ENCODE measurements around the gene PTHLH. TPM values are rescaled to one million over a fixed set of nuclear protein-coding genes. Genes with fewer than 3 reads are reported as not detected.

The PTHLH gene
- total RNA-seq, 1 donor from 2014 or later = 82.1 TPM

DNA sequence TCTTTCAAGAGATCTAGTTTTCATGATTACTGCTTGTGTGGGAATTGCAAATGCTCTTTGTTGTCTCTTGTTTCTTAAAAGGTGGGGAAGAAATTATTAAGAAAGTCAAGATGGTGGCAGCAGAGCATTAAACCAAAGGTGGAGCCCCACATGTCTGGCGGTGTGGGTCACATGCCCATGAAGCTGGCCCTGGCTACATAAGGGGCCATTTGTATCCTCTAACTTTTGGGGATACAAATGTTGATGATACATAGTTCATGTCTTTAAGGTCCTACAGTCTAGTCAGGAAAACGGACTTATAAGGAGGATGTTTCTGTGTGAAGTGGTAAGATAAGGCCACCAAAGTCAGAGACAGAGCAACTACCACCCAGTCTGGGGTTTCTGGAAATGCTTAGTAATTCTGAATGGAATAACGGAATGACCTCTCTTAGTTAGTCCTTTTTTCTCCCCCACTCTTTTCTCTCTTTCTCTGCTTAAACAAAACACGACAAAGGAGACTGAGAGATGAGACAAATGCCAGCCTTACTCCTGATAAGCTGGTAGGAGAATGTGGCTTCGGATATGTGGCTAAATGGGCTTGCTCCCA lies 39.9 kb upstream of the PTHLH start:
- DNase-seq (ENCODE audit: low read depth) (no peak), FAIRE-seq (no peak)
- TF ChIP-seq, protein P1, sequence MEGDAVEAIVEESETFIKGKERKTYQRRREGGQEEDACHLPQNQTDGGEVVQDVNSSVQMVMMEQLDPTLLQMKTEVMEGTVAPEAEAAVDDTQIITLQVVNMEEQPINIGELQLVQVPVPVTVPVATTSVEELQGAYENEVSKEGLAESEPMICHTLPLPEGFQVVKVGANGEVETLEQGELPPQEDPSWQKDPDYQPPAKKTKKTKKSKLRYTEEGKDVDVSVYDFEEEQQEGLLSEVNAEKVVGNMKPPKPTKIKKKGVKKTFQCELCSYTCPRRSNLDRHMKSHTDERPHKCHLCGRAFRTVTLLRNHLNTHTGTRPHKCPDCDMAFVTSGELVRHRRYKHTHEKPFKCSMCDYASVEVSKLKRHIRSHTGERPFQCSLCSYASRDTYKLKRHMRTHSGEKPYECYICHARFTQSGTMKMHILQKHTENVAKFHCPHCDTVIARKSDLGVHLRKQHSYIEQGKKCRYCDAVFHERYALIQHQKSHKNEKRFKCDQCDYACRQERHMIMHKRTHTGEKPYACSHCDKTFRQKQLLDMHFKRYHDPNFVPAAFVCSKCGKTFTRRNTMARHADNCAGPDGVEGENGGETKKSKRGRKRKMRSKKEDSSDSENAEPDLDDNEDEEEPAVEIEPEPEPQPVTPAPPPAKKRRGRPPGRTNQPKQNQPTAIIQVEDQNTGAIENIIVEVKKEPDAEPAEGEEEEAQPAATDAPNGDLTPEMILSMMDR (IDR thresholded peaks at IDR 0.05; ENCODE audit: insufficient read depth, low read length, severe bottlenecking) = no peak
- no peaks in the 10 kb centered on the region for H3K36me3 ChIP-seq (ENCODE audit: control insufficient read depth, insufficient read depth, low read length)
- no peak overlapping the region for H3K4me3 ChIP-seq (ENCODE audit: low read depth, low read length)
- no peaks in the 10 kb centered on the region for H3K27me3 ChIP-seq (ENCODE audit: control insufficient read depth, insufficient read depth, low read length)

GRCh38 chr12:28010036-28010435 lies 37.5 kb upstream of the PTHLH start:
- H3K4me3 ChIP-seq (ENCODE audit: low read depth, low read length) = no peak overlapping the region
- TF ChIP-seq, protein P1 (IDR thresholded peaks at IDR 0.05; ENCODE audit: insufficient read depth, low read length, severe bottlenecking) = no peak
- no peaks in the 10 kb centered on the region for H3K27me3 ChIP-seq (ENCODE audit: control insufficient read depth, insufficient read depth, low read length)
- H3K36me3 ChIP-seq (ENCODE audit: control insufficient read depth, insufficient read depth, low read length) = no peaks in the 10 kb centered on the region
- no peak for DNase-seq (ENCODE audit: low read depth)
- no peak for FAIRE-seq

GRCh38 chr12:27999970-28000369 lies 27.4 kb upstream of the PTHLH start:
- no peaks in the 10 kb centered on the region for H3K36me3 ChIP-seq (ENCODE audit: control insufficient read depth, insufficient read depth, low read length)
- FAIRE-seq = no peak

DNA sequence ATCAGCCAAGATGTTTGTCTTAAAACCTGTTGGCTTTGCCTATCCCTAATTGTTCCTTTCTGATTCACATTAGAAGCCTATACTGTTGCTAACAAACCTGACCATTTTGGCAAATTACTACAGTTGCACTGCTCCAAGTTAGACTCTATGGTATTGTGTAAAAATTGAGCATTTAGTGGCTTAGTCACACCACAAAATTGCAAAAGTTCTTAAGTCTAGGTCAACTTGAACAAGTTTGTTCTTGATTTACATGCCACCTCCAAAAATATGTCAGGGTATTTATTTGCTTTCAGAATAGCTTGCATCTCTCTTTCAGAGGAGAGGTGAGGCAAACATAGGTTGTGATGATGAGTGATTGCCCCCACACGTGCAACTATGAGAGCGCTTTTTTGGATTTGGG lies 27.0 kb upstream of the PTHLH start:
- Histone ChIP-seq H3K36me3 (ENCODE audit: control insufficient read depth, insufficient read depth, low read length) (no peaks in the 10 kb centered on the region), H3K4me3 (ENCODE audit: low read depth, low read length) (no peak overlapping the region), H3K27me3 (ENCODE audit: control insufficient read depth, insufficient read depth, low read length) (no peaks in the 10 kb centered on the region)
- TF ChIP-seq, protein P1 (IDR thresholded peaks at IDR 0.05; ENCODE audit: insufficient read depth, low read length, severe bottlenecking) = no peak
- DNase-seq (ENCODE audit: low read depth) (peak; percentile 100), FAIRE-seq (no peak)

More at GRCh38 chr12:27999970-28000369, 27.4 kb upstream of the PTHLH start:
- DNase-seq (ENCODE audit: low read depth) = no peak
- TF ChIP-seq, protein P1 (IDR thresholded peaks at IDR 0.05; ENCODE audit: insufficient read depth, low read length, severe bottlenecking) = no peak
- Histone ChIP-seq H3K27me3 (ENCODE audit: control insufficient read depth, insufficient read depth, low read length) (no peaks in the 10 kb centered on the region), H3K4me3 (ENCODE audit: low read depth, low read length) (no peak overlapping the region)

DNA sequence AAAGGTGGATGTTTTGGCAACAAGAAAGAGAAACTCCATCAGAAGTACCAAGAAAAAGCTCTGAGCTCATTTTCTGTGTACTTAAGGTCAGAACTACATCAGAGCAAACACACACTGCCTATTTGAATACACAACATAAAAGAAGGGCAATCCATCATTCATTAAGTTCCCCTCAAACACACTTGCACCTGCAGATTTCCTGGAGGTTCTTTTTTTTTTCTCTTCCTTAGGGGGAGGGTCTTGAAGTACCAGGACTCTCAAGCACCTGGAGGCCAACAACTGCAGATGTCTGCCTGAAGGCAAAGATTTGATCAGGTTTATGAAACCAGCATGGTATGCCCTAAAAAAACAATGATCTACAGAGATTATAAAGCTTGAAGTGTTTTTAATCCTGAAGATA lies 26.1 kb upstream of the PTHLH start:
- Histone ChIP-seq H3K4me3 (ENCODE audit: low read depth, low read length) (no peak overlapping the region), H3K27me3 (ENCODE audit: control insufficient read depth, insufficient read depth, low read length) (no peaks in the 10 kb centered on the region), H3K36me3 (ENCODE audit: control insufficient read depth, insufficient read depth, low read length) (no peaks in the 10 kb centered on the region)
- FAIRE-seq (no peak), DNase-seq (ENCODE audit: low read depth) (no peak)
- TF ChIP-seq, protein P1 (IDR thresholded peaks at IDR 0.05; ENCODE audit: insufficient read depth, low read length, severe bottlenecking) = no peak

- Histone ChIP-seq H3K36me3 (ENCODE audit: control insufficient read depth, insufficient read depth, low read length) (no peaks in the 10 kb centered on the region), H3K27me3 (ENCODE audit: control insufficient read depth, insufficient read depth, low read length) (no peaks in the 10 kb centered on the region), H3K4me3 (ENCODE audit: low read depth, low read length) (no peak overlapping the region)
- FAIRE-seq = no peak
- DNase-seq (ENCODE audit: low read depth) = no peak
- TF ChIP-seq, protein P1 (IDR thresholded peaks at IDR 0.05; ENCODE audit: insufficient read depth, low read length, severe bottlenecking) = no peak
Observed at GRCh38 chr12:27998170-27998569, 25.6 kb upstream of the PTHLH start.

Data from bronchial epithelial cell (primary cell).